Activated CD8-positive, alpha-beta memory T cell treated with anti-CD3 and anti-CD28 coated beads for 36 hours (primary cell): ENCODE measurements around the gene DNAH2. TPM values are rescaled to one million over a fixed set of nuclear protein-coding genes. Genes with fewer than 3 reads are reported as not detected.
"Not testable (repeated sequence)": the region's sequence is repeated elsewhere in the genome, so short reads cannot be mapped to it uniquely, and the experiment has no call there.

Experiments
- CTCF ChIA-PET: fragments of 350-600 bp; sonication (Branson Sonifier 250); formaldehyde crosslinking; loops from one replicate; lab custom pipeline; 2021; ENCODE audit warnings: antibody characterized with exemption; lab: Charles Lee
- POLR2A ChIA-PET: fragments of 350-600 bp; sonication (Branson Sonifier 250); formaldehyde crosslinking; loops from one replicate; lab custom pipeline; 2021; ENCODE audit warnings: antibody characterized with exemption; lab: Charles Lee
- total RNA-seq, 2 experiments: library from RNA; stranded (reverse); gene quantifications; one replicate each; pipeline ENCODE4 v1.2.3, GENCODE V29; 2021

Gene DNAH2
- total RNA-seq, 2 experiments from 2014 or later = 0.10 to 0.23 TPM

GRCh38 chr17:7856011-7856810 is 138.7 kb downstream of the DNAH2 start:
- ChIA-PET CTCF (interaction anchor here (0.7 to 2.6 kb wide), 10 partner anchors 9 to 203 kb away, joined by 3 to 22 read pairs (median 6); partner anchors contain the start of gene KDM6B), POLR2A (interaction anchor here (0.7 to 2.9 kb wide), 3 partner anchors 12 to 62 kb away, joined by 3 to 44 read pairs (median 9); no protein-coding TSS in a partner anchor)

GRCh38 chr17:7856811-7857712 is 139.5 kb downstream of the DNAH2 start, which contains the start of gene NAA38:
Gene NAA38 (minus strand): TSS chr17:7857559. CDS start chr17:7857463, 96 bp downstream.
- ChIA-PET POLR2A (interaction anchor here (0.6 to 2.9 kb wide), 11 partner anchors 13 to 273 kb away, joined by 3 to 44 read pairs (median 3); partner anchors contain the start of genes CNTROB, MPDU1, RNF227 and TRAPPC1), CTCF (interaction anchor here (0.6 to 2.6 kb wide), 18 partner anchors 10 to 537 kb away, joined by 3 to 22 read pairs (median 4); partner anchors contain the start of genes CNTROB, KDM6B and TRAPPC1)

GRCh38 chr17:7857713-7858521 is 140.4 kb downstream of the DNAH2 start, which contains the start of gene CYB5D1:
Gene CYB5D1 (plus strand): TSS chr17:7858003. CDS start chr17:7858135, 132 bp downstream.
- ChIA-PET CTCF (interaction anchor here (0.6 to 2.6 kb wide), 14 partner anchors 11 to 538 kb away, joined by 3 to 22 read pairs (median 5); partner anchors contain the start of genes CNTROB and TRAPPC1), POLR2A (interaction anchor here (0.6 to 2.9 kb wide), 8 partner anchors 14 to 274 kb away, joined by 3 to 44 read pairs (median 4); partner anchors contain the start of genes CNTROB, MPDU1 and TRAPPC1)

GRCh38 chr17:7858522-7858810 is 140.9 kb downstream of the DNAH2 start:
- POLR2A ChIA-PET = interaction anchor here (0.5 kb wide), 1 partner anchor 178 kb away, joined by 4 read pairs; no protein-coding TSS in a partner anchor

GRCh38 chr17:7859028-7859427 is 141.5 kb downstream of the DNAH2 start:
- ChIA-PET POLR2A (interaction anchor here (0.5 to 0.7 kb wide), 2 partner anchors 17 to 178 kb away, joined by 3 to 4 read pairs; no protein-coding TSS in a partner anchor), CTCF (interaction anchor here (1.0 to 1.5 kb wide), 4 partner anchors 36 to 198 kb away, joined by 3 to 6 read pairs (median 4); no protein-coding TSS in a partner anchor)

More at GRCh38 chr17:7858522-7858810, 140.9 kb downstream of the DNAH2 start:
- CTCF ChIA-PET = interaction anchor here (1.0 to 1.5 kb wide), 4 partner anchors 35 to 199 kb away, joined by 3 to 6 read pairs (median 4); no protein-coding TSS in a partner anchor

- CTCF ChIA-PET = interaction anchor here (0.6 to 3.2 kb wide), 15 partner anchors 15 to 195 kb away, joined by 3 to 22 read pairs (median 4); partner anchors contain the start of genes CNTROB, KDM6B and TRAPPC1
- POLR2A ChIA-PET = no interaction called here
Observed at GRCh38 chr17:7862692-7863437, 145.3 kb downstream of the DNAH2 start.

GRCh38 chr17:7864384-7864783 is 146.8 kb downstream of the DNAH2 start:
- POLR2A ChIA-PET = not testable (repeated sequence)
- CTCF ChIA-PET = interaction anchor here (0.9 to 3.5 kb wide), 7 partner anchors 21 to 255 kb away, joined by 3 to 22 read pairs (median 4); no protein-coding TSS in a partner anchor

GRCh38 chr17:7864995-7865650 is 147.6 kb downstream of the DNAH2 start:
- POLR2A ChIA-PET = interaction anchor here (0.7 kb wide), 1 partner anchor 124 kb away, joined by 4 read pairs; no protein-coding TSS in a partner anchor

GRCh38 chr17:7867881-7868329 is 150.4 kb downstream of the DNAH2 start:
- POLR2A ChIA-PET = no interaction called here
- CTCF ChIA-PET = interaction anchor here (0.6 to 2.3 kb wide), 3 partner anchors 15 to 121 kb away, joined by 3 to 8 read pairs (median 7); no protein-coding TSS in a partner anchor

More at GRCh38 chr17:7864995-7865650, 147.6 kb downstream of the DNAH2 start:
- CTCF ChIA-PET = interaction anchor here (0.5 to 3.5 kb wide), 6 partner anchors 31 to 349 kb away, joined by 3 to 10 read pairs (median 4); partner anchors contain the start of genes KDM6B and RNF227

GRCh38 chr17:7873051-7873450 is 155.5 kb downstream of the DNAH2 start:
- ChIA-PET POLR2A (no interaction called here), CTCF (no interaction called here)

- POLR2A ChIA-PET = no interaction called here
- CTCF ChIA-PET = interaction anchor here (1.5 kb wide), 1 partner anchor 19 kb away, joined by 3 read pairs; the partner anchor contains the start of gene NAA38
Observed at GRCh38 chr17:7875804-7876370, 158.3 kb downstream of the DNAH2 start.

GRCh38 chr17:7878234-7878633 is 160.7 kb downstream of the DNAH2 start:
- ChIA-PET CTCF (interaction anchor here (1.4 kb wide), 1 partner anchor 16 kb away, joined by 8 read pairs; no protein-coding TSS in a partner anchor), POLR2A (no interaction called here)

- POLR2A ChIA-PET = no interaction called here
- CTCF ChIA-PET = interaction anchor here (0.5 kb wide), 1 partner anchor 57 kb away, joined by 3 read pairs; no protein-coding TSS in a partner anchor
Observed at GRCh38 chr17:7880076-7880868, 162.7 kb downstream of the DNAH2 start.

- POLR2A ChIA-PET = no interaction called here
- CTCF ChIA-PET = no interaction called here
Observed at GRCh38 chr17:7881276-7882054, 163.9 kb downstream of the DNAH2 start.
